HepG2 (cell line): ENCODE measurements around the gene FIBP. TPM values are rescaled to one million over a fixed set of nuclear protein-coding genes. Genes with fewer than 3 reads are reported as not detected.

Experiments used
- ARID2 ChIP-seq: sonication (generic); formaldehyde crosslinking; IDR thresholded peaks from 2 replicates; pipeline ENCODE4 v1.8.1; 2022; ENCODE audit warnings: mild to moderate bottlenecking, missing genetic modification reagents, borderline replicate concordance
- BRCA1 ChIP-seq: sonication (generic); formaldehyde crosslinking; IDR thresholded peaks from 2 replicates; pipeline ENCODE4 v1.4.0; 2020; ENCODE audit warnings: missing genetic modification reagents
- ELF1 ChIP-seq: sonication (generic); formaldehyde crosslinking; IDR thresholded peaks from 2 replicates; pipeline ENCODE4 v1.4.0; 2020; ENCODE audit warnings: missing genetic modification reagents
- EP300 ChIP-seq, 3 experiments: sonication (generic) in 1 of 3; formaldehyde crosslinking in 1 of 3; IDR thresholded peaks; 2 replicates each; pipeline versions ENCODE4 v1.5.1 to v1.6.1; 2011 to 2020; ENCODE audit warnings: low read depth in 2 of 3, low read length in 2 of 3, borderline replicate concordance in 1 of 3, improper control_type of control experiment in 1 of 3, mild to moderate bottlenecking in 1 of 3, missing genetic modification reagents in 1 of 3, moderate library complexity in 1 of 3
- HNF4A ChIP-seq: sonication (generic); formaldehyde crosslinking; IDR thresholded peaks from 2 replicates; pipeline ENCODE4 v1.4.0; 2020; ENCODE audit warnings: missing genetic modification reagents
- MIXL1 ChIP-seq: IDR thresholded peaks from 2 replicates; pipeline ENCODE4 v1.6.1; 2016
- NBN ChIP-seq: fragments of 450-650 bp; conservative IDR thresholded peaks from 2 replicates; pipeline ENCODE4 v1.6.1; 2017
- NR2C2 ChIP-seq: sonication (generic); formaldehyde crosslinking; IDR thresholded peaks from 2 replicates; pipeline ENCODE4 v1.4.0; 2020; ENCODE audit warnings: missing genetic modification reagents, mild to moderate bottlenecking, moderate library complexity, borderline replicate concordance
- ONECUT2 ChIP-seq: sonication (generic); formaldehyde crosslinking; IDR thresholded peaks from 2 replicates; pipeline ENCODE4 v1.4.0; 2020; ENCODE audit warnings: missing genetic modification reagents
- POLR2G ChIP-seq: fragments of 200-400 bp; formaldehyde crosslinking; IDR thresholded peaks from 2 replicates; pipeline ENCODE4 v1.6.1; 2018; ENCODE audit warnings: mild to moderate bottlenecking, low read depth, low read length, moderate library complexity
- PPARG ChIP-seq: conservative IDR thresholded peaks from 2 replicates; pipeline ENCODE4 v1.6.1; 2016; ENCODE audit warnings: missing biosample characterization, missing genetic modification reagents
- RXRB ChIP-seq: IDR thresholded peaks from 2 replicates; pipeline ENCODE4 v1.6.1; 2016; ENCODE audit warnings: borderline replicate concordance, missing genetic modification reagents, missing compliant biosample characterization
- SAP130 ChIP-seq: IDR thresholded peaks from 2 replicates; pipeline ENCODE4 v1.6.1; 2016; ENCODE audit warnings: low read depth
- SETDB1 ChIP-seq: sonication (generic); formaldehyde crosslinking; IDR thresholded peaks from 2 replicates; pipeline ENCODE4 v1.5.1; 2020; ENCODE audit warnings: missing genetic modification reagents, mild to moderate bottlenecking, borderline replicate concordance
- ZBTB7A ChIP-seq: sonication (generic); formaldehyde crosslinking; IDR thresholded peaks from 2 replicates; pipeline ENCODE4 v1.8.0; 2022; ENCODE audit warnings: mild to moderate bottlenecking, missing genetic modification reagents
- ZNF33A ChIP-seq: sonication (generic); formaldehyde crosslinking; IDR thresholded peaks from 2 replicates; pipeline ENCODE4 v1.5.1; 2020; ENCODE audit warnings: missing genetic modification reagents, mild to moderate bottlenecking, moderate library complexity, borderline replicate concordance
- ZNF549 ChIP-seq: sonication (generic); formaldehyde crosslinking; IDR thresholded peaks from 2 replicates; pipeline ENCODE4 v1.5.0; 2020; ENCODE audit warnings: missing genetic modification reagents
- ZNF570 ChIP-seq: sonication (generic); formaldehyde crosslinking; IDR thresholded peaks from 2 replicates; pipeline ENCODE4 v1.4.0; 2020; ENCODE audit warnings: mild to moderate bottlenecking, missing genetic modification reagents, borderline replicate concordance
- ZNF703 ChIP-seq: sonication (generic); formaldehyde crosslinking; IDR thresholded peaks from 2 replicates; pipeline ENCODE4 v1.5.1; 2020; ENCODE audit warnings: missing genetic modification reagents, mild to moderate bottlenecking, moderate library complexity, borderline replicate concordance
- ZNF761 ChIP-seq: sonication (generic); formaldehyde crosslinking; conservative IDR thresholded peaks from 2 replicates; pipeline ENCODE4 v1.4.0; 2020; ENCODE audit warnings: mild to moderate bottlenecking, missing genetic modification reagents
- ZNF792 ChIP-seq: IDR thresholded peaks from 2 replicates; pipeline ENCODE4 v1.6.1; 2016
- ZSCAN20 ChIP-seq: sonication (generic); formaldehyde crosslinking; IDR thresholded peaks from 2 replicates; pipeline ENCODE4 v1.4.0; 2020; ENCODE audit warnings: missing genetic modification reagents, mild to moderate bottlenecking, borderline replicate concordance
- polyA plus RNA-seq, 8 experiments: library from polyadenylated mRNA; depleted of rRNA in 3 of 8; stranded (reverse) in 7 of 8; unstranded in 1 of 8; fragments of >200 nt; fragmentation: Illumina TruSeq in 4 of 8; extraction: Trizol in 4 of 8; gene quantifications; 2 replicates each; pipeline versions ENCODE4 v1.2.1 to v1.2.3, GENCODE V29; 2011 to 2016; ENCODE audit warnings: low read depth in 4 of 8, missing spikeins in 1 of 8, mixed read lengths in 1 of 8; ENCODE audit not compliant: insufficient read depth in 1 of 8
- total RNA-seq, 5 experiments: library from RNA; depleted of rRNA; stranded (reverse); fragments of >200 nt; fragmentation: Illumina TruSeq; extraction: Trizol; gene quantifications; 2 replicates each; pipeline ENCODE4 v1.2.3, GENCODE V29; 2016; ENCODE audit warnings: low read depth in 1 of 5
- TF ChIP-seq, protein P1 (sequence below): sonication (generic); formaldehyde crosslinking; IDR thresholded peaks from 2 replicates; pipeline ENCODE4 v1.8.1; 2023; ENCODE audit warnings: mild to moderate bottlenecking, missing genetic modification reagents, borderline replicate concordance
- TF ChIP-seq, protein P2 (sequence below): sonication (generic); formaldehyde crosslinking; IDR thresholded peaks from 2 replicates; pipeline ENCODE4 v1.4.0; 2020; ENCODE audit warnings: missing genetic modification reagents, mild to moderate bottlenecking, borderline replicate concordance
- TF ChIP-seq, protein P3 (sequence below): sonication (generic); formaldehyde crosslinking; IDR thresholded peaks from 2 replicates; pipeline ENCODE4 v1.5.1; 2020; ENCODE audit warnings: mild to moderate bottlenecking, missing genetic modification reagents, moderate library complexity
- TF ChIP-seq, protein P4 (sequence below): sonication (generic); formaldehyde crosslinking; IDR thresholded peaks from 2 replicates; pipeline ENCODE4 v1.5.0; 2020; ENCODE audit warnings: mild to moderate bottlenecking, missing genetic modification reagents

FIBP gene
- total and polyA plus RNA-seq, 2 of the 13 experiments (the other 11 are each of a cell fraction or from before 2014, with no cell fraction given), result 42.9 to 62.1 TPM

DNA sequence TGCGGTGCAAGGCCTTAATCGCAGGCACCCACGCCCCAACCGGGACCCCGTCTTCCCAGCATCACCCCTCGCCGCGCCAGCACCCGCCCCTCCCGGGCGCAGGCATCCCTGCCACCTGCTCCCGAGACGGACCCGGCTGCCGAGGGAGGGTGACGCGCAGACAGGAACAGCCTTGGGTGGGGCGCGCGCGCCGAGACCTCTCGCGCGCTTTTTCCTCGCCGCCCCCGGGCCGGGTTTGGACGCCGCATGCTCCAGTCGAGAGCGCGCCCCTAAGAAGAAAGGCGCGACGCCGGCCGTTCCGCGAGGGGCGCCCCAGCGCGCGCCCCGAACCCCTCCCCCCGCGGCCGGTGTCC, 30.8 kb downstream of the FIBP start (continued):
- TF ChIP-seq PPARG (CRISPR knock-in tag) (no peak), NBN (no peak), ZSCAN20 (CRISPR knock-in tag) (no peak), ZNF570 (no peak), EP300 (IDR thresholded peaks at IDR 0.05; ENCODE audit: low read depth in 2 of 2, low read length in 2 of 2) (peak in 1 of 2 experiments; percentile 59; a peak in 1 of 4 replicates), EP300 (CRISPR knock-in tag; IDR thresholded peaks at IDR 0.05; ENCODE audit: borderline replicate concordance) (no peak), MIXL1 (CRISPR knock-in tag) (no peak), ZBTB7A (CRISPR knock-in tag) (no peak; the same call in 1 of the 2 replicates), ELF1 (CRISPR knock-in tag) (no peak), POLR2G (no peak), ZNF792 (CRISPR knock-in tag) (no peak), NR2C2 (no peak), HNF4A (CRISPR knock-in tag) (no peak), SAP130 (no peak), ZNF703 (CRISPR knock-in tag) (no peak), BRCA1 (CRISPR knock-in tag) (0 out of 2 replicates have a peak, but pooled peaks have one; percentile 4), ZNF761 (CRISPR knock-in tag) (0 out of 2 replicates have a peak, but pooled peaks have one; percentile 15), ZNF33A (CRISPR knock-in tag) (no peak; the same call in 1 of the 2 replicates), RXRB (CRISPR knock-in tag) (no peak), SETDB1 (no peak), ZNF549 (CRISPR knock-in tag) (no peak), ONECUT2 (CRISPR knock-in tag) (no peak), ARID2 (CRISPR knock-in tag) (no peak)
- TF ChIP-seq, protein P1, sequence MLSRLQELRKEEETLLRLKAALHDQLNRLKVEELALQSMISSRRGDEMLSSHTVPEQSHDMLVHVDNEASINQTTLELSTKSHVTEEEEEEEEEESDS (CRISPR knock-in tag), result no peak
- TF ChIP-seq, protein P2, sequence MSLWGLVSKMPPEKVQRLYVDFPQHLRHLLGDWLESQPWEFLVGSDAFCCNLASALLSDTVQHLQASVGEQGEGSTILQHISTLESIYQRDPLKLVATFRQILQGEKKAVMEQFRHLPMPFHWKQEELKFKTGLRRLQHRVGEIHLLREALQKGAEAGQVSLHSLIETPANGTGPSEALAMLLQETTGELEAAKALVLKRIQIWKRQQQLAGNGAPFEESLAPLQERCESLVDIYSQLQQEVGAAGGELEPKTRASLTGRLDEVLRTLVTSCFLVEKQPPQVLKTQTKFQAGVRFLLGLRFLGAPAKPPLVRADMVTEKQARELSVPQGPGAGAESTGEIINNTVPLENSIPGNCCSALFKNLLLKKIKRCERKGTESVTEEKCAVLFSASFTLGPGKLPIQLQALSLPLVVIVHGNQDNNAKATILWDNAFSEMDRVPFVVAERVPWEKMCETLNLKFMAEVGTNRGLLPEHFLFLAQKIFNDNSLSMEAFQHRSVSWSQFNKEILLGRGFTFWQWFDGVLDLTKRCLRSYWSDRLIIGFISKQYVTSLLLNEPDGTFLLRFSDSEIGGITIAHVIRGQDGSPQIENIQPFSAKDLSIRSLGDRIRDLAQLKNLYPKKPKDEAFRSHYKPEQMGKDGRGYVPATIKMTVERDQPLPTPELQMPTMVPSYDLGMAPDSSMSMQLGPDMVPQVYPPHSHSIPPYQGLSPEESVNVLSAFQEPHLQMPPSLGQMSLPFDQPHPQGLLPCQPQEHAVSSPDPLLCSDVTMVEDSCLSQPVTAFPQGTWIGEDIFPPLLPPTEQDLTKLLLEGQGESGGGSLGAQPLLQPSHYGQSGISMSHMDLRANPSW (CRISPR knock-in tag), result no peak
- TF ChIP-seq, protein P3, sequence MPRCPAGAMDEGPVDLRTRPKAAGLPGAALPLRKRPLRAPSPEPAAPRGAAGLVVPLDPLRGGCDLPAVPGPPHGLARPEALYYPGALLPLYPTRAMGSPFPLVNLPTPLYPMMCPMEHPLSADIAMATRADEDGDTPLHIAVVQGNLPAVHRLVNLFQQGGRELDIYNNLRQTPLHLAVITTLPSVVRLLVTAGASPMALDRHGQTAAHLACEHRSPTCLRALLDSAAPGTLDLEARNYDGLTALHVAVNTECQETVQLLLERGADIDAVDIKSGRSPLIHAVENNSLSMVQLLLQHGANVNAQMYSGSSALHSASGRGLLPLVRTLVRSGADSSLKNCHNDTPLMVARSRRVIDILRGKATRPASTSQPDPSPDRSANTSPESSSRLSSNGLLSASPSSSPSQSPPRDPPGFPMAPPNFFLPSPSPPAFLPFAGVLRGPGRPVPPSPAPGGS, result no peak
- TF ChIP-seq, protein P4, sequence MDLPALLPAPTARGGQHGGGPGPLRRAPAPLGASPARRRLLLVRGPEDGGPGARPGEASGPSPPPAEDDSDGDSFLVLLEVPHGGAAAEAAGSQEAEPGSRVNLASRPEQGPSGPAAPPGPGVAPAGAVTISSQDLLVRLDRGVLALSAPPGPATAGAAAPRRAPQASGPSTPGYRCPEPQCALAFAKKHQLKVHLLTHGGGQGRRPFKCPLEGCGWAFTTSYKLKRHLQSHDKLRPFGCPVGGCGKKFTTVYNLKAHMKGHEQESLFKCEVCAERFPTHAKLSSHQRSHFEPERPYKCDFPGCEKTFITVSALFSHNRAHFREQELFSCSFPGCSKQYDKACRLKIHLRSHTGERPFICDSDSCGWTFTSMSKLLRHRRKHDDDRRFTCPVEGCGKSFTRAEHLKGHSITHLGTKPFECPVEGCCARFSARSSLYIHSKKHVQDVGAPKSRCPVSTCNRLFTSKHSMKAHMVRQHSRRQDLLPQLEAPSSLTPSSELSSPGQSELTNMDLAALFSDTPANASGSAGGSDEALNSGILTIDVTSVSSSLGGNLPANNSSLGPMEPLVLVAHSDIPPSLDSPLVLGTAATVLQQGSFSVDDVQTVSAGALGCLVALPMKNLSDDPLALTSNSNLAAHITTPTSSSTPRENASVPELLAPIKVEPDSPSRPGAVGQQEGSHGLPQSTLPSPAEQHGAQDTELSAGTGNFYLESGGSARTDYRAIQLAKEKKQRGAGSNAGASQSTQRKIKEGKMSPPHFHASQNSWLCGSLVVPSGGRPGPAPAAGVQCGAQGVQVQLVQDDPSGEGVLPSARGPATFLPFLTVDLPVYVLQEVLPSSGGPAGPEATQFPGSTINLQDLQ, result no peak
